ENCODE results near the gene PLA2R1.

The PLA2R1 gene

DNA sequence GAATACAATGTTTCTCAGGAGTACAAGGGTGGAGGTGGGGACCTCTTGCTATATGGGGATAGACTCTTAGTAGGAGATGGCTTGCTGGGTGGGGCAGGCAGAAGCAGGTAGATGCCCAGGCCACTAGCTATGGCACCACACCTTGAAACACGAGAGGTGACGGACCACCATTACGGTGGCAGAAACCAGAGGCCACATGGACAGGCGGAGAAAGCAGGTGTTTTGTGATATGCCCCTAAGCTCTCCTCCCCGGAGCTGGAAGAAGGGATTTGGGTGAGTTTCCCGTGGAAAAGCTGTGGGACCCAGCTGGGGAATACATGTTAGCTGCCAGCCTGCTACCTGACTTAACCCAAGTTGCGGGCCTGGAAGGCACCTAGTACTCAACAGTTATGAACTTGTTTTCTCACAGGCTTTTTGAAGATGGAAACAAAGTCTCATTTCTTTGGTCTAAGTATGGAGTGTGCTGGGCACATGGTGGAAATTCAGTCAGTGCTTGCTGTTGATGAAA is 16.7 kb downstream of the PLA2R1 start:
- H3K4me3 ChIP-seq (ENCODE audit: low read depth, low read length): no peak overlapping the region
- no peak overlapping the region for H3K4me2 ChIP-seq (ENCODE audit: low read length)
- H2BK12ac ChIP-seq (ENCODE audit: low read length): no peak overlapping the region
- no peaks in the 10 kb centered on the region for H3K4me1 ChIP-seq (ENCODE audit: control insufficient read depth in 1 of 2, insufficient read depth in 2 of 2, low read length in 2 of 2)
- H4K12ac ChIP-seq (ENCODE audit: low read depth, low read length): no peak overlapping the region
- WGBS (ENCODE audit: extremely low coverage, insufficient coverage, insufficient read length): no CpG with 5 or more reads among the region's 7 CpGs
- H2AK5ac ChIP-seq (ENCODE audit: low read length): no peak overlapping the region
- no peak overlapping the region for H3K9ac ChIP-seq (ENCODE audit: low read length)
- H3K9me3 ChIP-seq (ENCODE audit: insufficient read depth, low read depth, low read length): no peaks in the 10 kb centered on the region
- H2BK5ac ChIP-seq (ENCODE audit: low read depth, low read length, poor library complexity): no peak overlapping the region
- no peak overlapping the region for H2BK120ac ChIP-seq (ENCODE audit: insufficient read depth, low read length, poor library complexity)
- no peak overlapping the region for H2AFZ ChIP-seq (ENCODE audit: insufficient read depth, low read length, poor library complexity)
- no peak overlapping the region for H3K27ac ChIP-seq (ENCODE audit: low read depth, low read length)
- no peak for DNase-seq
- H4K8ac ChIP-seq (ENCODE audit: low read depth, low read length): no peak overlapping the region
- H3K36me3 ChIP-seq (ENCODE audit: control insufficient read depth in 1 of 2, insufficient read depth in 2 of 2, low read length in 2 of 2): no peaks in the 10 kb centered on the region
- H3K27me3 ChIP-seq (ENCODE audit: insufficient read depth, low read length): no peaks in the 10 kb centered on the region
- no peak overlapping the region for H3K14ac ChIP-seq (ENCODE audit: low read length)
- H4K91ac ChIP-seq (ENCODE audit: low read depth, low read length): no peak overlapping the region
- H3K4ac ChIP-seq (ENCODE audit: low read depth, low read length): no peak overlapping the region
- H3K23ac ChIP-seq (ENCODE audit: low read length): no peak overlapping the region
- H3K79me2 ChIP-seq (ENCODE audit: control insufficient read depth, insufficient read depth, low read length, poor library complexity): no peaks in the 10 kb centered on the region
- H3K18ac ChIP-seq (ENCODE audit: low read length): no peak overlapping the region
- no peaks in the 10 kb centered on the region for H3K79me1 ChIP-seq (ENCODE audit: low read length)

- Histone ChIP-seq H3K18ac (ENCODE audit: low read length) (no peak overlapping the region), H3K9ac (ENCODE audit: low read length) (no peak overlapping the region), H3K79me1 (ENCODE audit: low read length) (no peaks in the 10 kb centered on the region), H3K27ac (ENCODE audit: low read depth, low read length) (no peak overlapping the region), H4K12ac (ENCODE audit: low read depth, low read length) (no peak overlapping the region), H3K4me1 (ENCODE audit: control insufficient read depth in 1 of 2, insufficient read depth in 2 of 2, low read length in 2 of 2) (no peaks in the 10 kb centered on the region), H2AK5ac (ENCODE audit: low read length) (no peak overlapping the region), H3K4ac (ENCODE audit: low read depth, low read length) (no peak overlapping the region), H3K27me3 (ENCODE audit: insufficient read depth, low read length) (no peaks in the 10 kb centered on the region), H2AFZ (ENCODE audit: insufficient read depth, low read length, poor library complexity) (no peak overlapping the region), H2BK5ac (ENCODE audit: low read depth, low read length, poor library complexity) (no peak overlapping the region), H3K14ac (ENCODE audit: low read length) (no peak overlapping the region), H2BK120ac (ENCODE audit: insufficient read depth, low read length, poor library complexity) (no peak overlapping the region), H4K91ac (ENCODE audit: low read depth, low read length) (no peak overlapping the region), H3K9me3 (ENCODE audit: insufficient read depth, low read depth, low read length) (no peaks in the 10 kb centered on the region), H3K79me2 (ENCODE audit: control insufficient read depth, insufficient read depth, low read length, poor library complexity) (no peaks in the 10 kb centered on the region), H3K36me3 (ENCODE audit: control insufficient read depth in 1 of 2, insufficient read depth in 2 of 2, low read length in 2 of 2) (no peaks in the 10 kb centered on the region), H4K8ac (ENCODE audit: low read depth, low read length) (no peak overlapping the region), H3K4me2 (ENCODE audit: low read length) (no peak overlapping the region), H2BK12ac (ENCODE audit: low read length) (no peak overlapping the region), H3K4me3 (ENCODE audit: low read depth, low read length) (no peak overlapping the region), H3K23ac (ENCODE audit: low read length) (no peak overlapping the region)
- WGBS (ENCODE audit: extremely low coverage, insufficient coverage, insufficient read length): no CpG with 5 or more reads among the region's 8 CpGs
- DNase-seq: no peak
These were observed 17.7 kb downstream of the PLA2R1 start for GRCh38 chr2:160044728-160045127.

GRCh38 chr2:160043265-160043664 is 19.1 kb downstream of the PLA2R1 start:
- Histone ChIP-seq H3K4me2 (ENCODE audit: low read length) (no peak overlapping the region), H3K36me3 (ENCODE audit: control insufficient read depth in 1 of 2, insufficient read depth in 2 of 2, low read length in 2 of 2) (no peaks in the 10 kb centered on the region)
- no CpG with 5 or more reads among the region's 5 CpGs for WGBS (ENCODE audit: extremely low coverage, insufficient coverage, insufficient read length)

DNA sequence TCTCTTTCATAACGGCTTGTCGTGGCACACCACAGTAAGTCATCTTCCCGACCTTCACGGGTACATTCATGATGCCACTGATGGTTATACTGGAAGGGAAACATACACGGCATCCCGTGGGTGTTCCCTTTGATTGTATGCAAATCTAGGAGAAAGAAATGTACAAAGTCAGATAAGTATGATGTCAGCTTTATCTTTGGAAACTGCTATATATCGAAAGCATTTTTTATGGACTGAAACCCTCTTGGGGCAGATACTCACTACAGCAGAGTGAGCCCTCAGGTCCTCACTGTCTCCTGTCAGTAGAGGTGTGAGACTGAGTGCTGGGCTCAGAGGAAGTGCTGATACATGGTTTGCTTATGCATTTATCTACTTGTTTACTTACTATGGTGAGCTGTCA is 20.4 kb downstream of the PLA2R1 start:
- H3K4me1 ChIP-seq (ENCODE audit: control insufficient read depth in 1 of 2, insufficient read depth in 2 of 2, low read length in 2 of 2): no peaks in the 10 kb centered on the region
- H2AFZ ChIP-seq (ENCODE audit: insufficient read depth, low read length, poor library complexity): no peak overlapping the region
- DNase-seq: no peak
- H3K4ac ChIP-seq (ENCODE audit: low read depth, low read length): no peak overlapping the region
- H2BK120ac ChIP-seq (ENCODE audit: insufficient read depth, low read length, poor library complexity): no peak overlapping the region
- no peak overlapping the region for H3K14ac ChIP-seq (ENCODE audit: low read length)
- H3K9ac ChIP-seq (ENCODE audit: low read length): no peak overlapping the region
- no peaks in the 10 kb centered on the region for H3K36me3 ChIP-seq (ENCODE audit: control insufficient read depth in 1 of 2, insufficient read depth in 2 of 2, low read length in 2 of 2)
- H3K4me2 ChIP-seq (ENCODE audit: low read length): no peak overlapping the region
- no peak overlapping the region for H2BK5ac ChIP-seq (ENCODE audit: low read depth, low read length, poor library complexity)
- no peak overlapping the region for H2AK5ac ChIP-seq (ENCODE audit: low read length)
- no peak overlapping the region for H4K91ac ChIP-seq (ENCODE audit: low read depth, low read length)
- H3K27me3 ChIP-seq (ENCODE audit: insufficient read depth, low read length): no peaks in the 10 kb centered on the region
- H3K18ac ChIP-seq (ENCODE audit: low read length): no peak overlapping the region
- H3K4me3 ChIP-seq (ENCODE audit: low read depth, low read length): no peak overlapping the region
- H3K27ac ChIP-seq (ENCODE audit: low read depth, low read length): no peak overlapping the region
- H3K79me2 ChIP-seq (ENCODE audit: control insufficient read depth, insufficient read depth, low read length, poor library complexity): no peaks in the 10 kb centered on the region
- no peak overlapping the region for H2BK12ac ChIP-seq (ENCODE audit: low read length)
- no peak overlapping the region for H4K12ac ChIP-seq (ENCODE audit: low read depth, low read length)
- no peaks in the 10 kb centered on the region for H3K9me3 ChIP-seq (ENCODE audit: insufficient read depth, low read depth, low read length)
- H3K79me1 ChIP-seq (ENCODE audit: low read length): no peaks in the 10 kb centered on the region
- no CpG with 5 or more reads among the region's 7 CpGs for WGBS (ENCODE audit: extremely low coverage, insufficient coverage, insufficient read length)
- H4K8ac ChIP-seq (ENCODE audit: low read depth, low read length): no peak overlapping the region
- no peak overlapping the region for H3K23ac ChIP-seq (ENCODE audit: low read length)

More at GRCh38 chr2:160043265-160043664, 19.1 kb downstream of the PLA2R1 start:
- H3K27me3 ChIP-seq (ENCODE audit: insufficient read depth, low read length): no peaks in the 10 kb centered on the region
- no peak overlapping the region for H2BK5ac ChIP-seq (ENCODE audit: low read depth, low read length, poor library complexity)
- H2AK5ac ChIP-seq (ENCODE audit: low read length): no peak overlapping the region
- H3K79me1 ChIP-seq (ENCODE audit: low read length): no peaks in the 10 kb centered on the region
- H3K9me3 ChIP-seq (ENCODE audit: insufficient read depth, low read depth, low read length): no peaks in the 10 kb centered on the region
- no peak overlapping the region for H4K8ac ChIP-seq (ENCODE audit: low read depth, low read length)
- no peak overlapping the region for H2BK12ac ChIP-seq (ENCODE audit: low read length)
- H3K4ac ChIP-seq (ENCODE audit: low read depth, low read length): no peak overlapping the region
- H3K23ac ChIP-seq (ENCODE audit: low read length): peak overlapping the region; percentile 50
- H4K91ac ChIP-seq (ENCODE audit: low read depth, low read length): no peak overlapping the region
- H2AFZ ChIP-seq (ENCODE audit: insufficient read depth, low read length, poor library complexity): no peak overlapping the region
- no peak overlapping the region for H3K4me3 ChIP-seq (ENCODE audit: low read depth, low read length)
- H4K12ac ChIP-seq (ENCODE audit: low read depth, low read length): no peak overlapping the region
- no peak overlapping the region for H3K14ac ChIP-seq (ENCODE audit: low read length)
- no peak overlapping the region for H3K27ac ChIP-seq (ENCODE audit: low read depth, low read length)
- H3K79me2 ChIP-seq (ENCODE audit: control insufficient read depth, insufficient read depth, low read length, poor library complexity): no peaks in the 10 kb centered on the region
- H3K4me1 ChIP-seq (ENCODE audit: control insufficient read depth in 1 of 2, insufficient read depth in 2 of 2, low read length in 2 of 2): no peaks in the 10 kb centered on the region
- no peak overlapping the region for H3K18ac ChIP-seq (ENCODE audit: low read length)
- DNase-seq: peak; percentile 13 to 42
- no peak overlapping the region for H3K9ac ChIP-seq (ENCODE audit: low read length)
- no peak overlapping the region for H2BK120ac ChIP-seq (ENCODE audit: insufficient read depth, low read length, poor library complexity)
